AG04450 (cell line): ENCODE measurements around the gene ZSWIM1. TPM values are rescaled to one million over a fixed set of nuclear protein-coding genes. Genes with fewer than 3 reads are reported as not detected.

ENCODE experiments used
- CTCF ChIA-PET: fragments of 300-600, 350-600 bp; formaldehyde crosslinking; extraction: SDS; loops from one replicate; lab custom pipeline; 2022; ENCODE audit warnings: antibody characterized with exemption, inconsistent platforms; lab: Charles Lee
- POLR2A ChIA-PET: fragments of 350-600 bp; formaldehyde crosslinking; extraction: SDS; loops from one replicate; lab custom pipeline; 2021; ENCODE audit warnings: antibody characterized with exemption, inconsistent platforms; lab: Yijun Ruan, JAX
- DNase-seq: peaks from one replicate; pipeline ENCODE4 v3.0.0-alpha.2; 2011; ENCODE audit warnings: low read depth, low spot score
- H3K27ac ChIP-seq: one replicate; pipeline ENCODE4 v1.5.1; 2012; ENCODE audit warnings: low read depth, low read length, control low read depth
- H3K27me3 ChIP-seq: one replicate; pipeline ENCODE4 v1.6.0; 2012; ENCODE audit warnings: low read length; ENCODE audit not compliant: control insufficient read depth, insufficient read depth
- H3K4me3 ChIP-seq: 2 replicates; pipeline ENCODE4 v1.5.1; 2011; ENCODE audit warnings: mild to moderate bottlenecking, low read depth, low read length, control low read depth
- H3K9me3 ChIP-seq: 2 replicates; pipeline ENCODE4 v1.5.1; 2012; ENCODE audit warnings: low read length; ENCODE audit not compliant: control insufficient read depth, insufficient read depth
- polyA minus RNA-seq: library from RNA; depleted of rRNA, polyadenylated mRNA; stranded (reverse); fragments of >200 nt; gene quantifications from 2 replicates; pipeline ENCODE4 v1.2.3, GENCODE V29; 2011; rRNA and poly(A)+ RNA removed
- polyA plus RNA-seq: library from polyadenylated mRNA; depleted of rRNA; stranded (reverse); fragments of >200 nt; gene quantifications from 2 replicates; pipeline ENCODE4 v1.2.3, GENCODE V29; 2011; rRNA removed
- TF ChIP-seq, protein P1 (sequence below): IDR thresholded peaks from 2 replicates; pipeline ENCODE4 v1.5.1; 2011; ENCODE audit warnings: low read depth, low read length, control low read depth, inconsistent platforms

Gene ZSWIM1
- 5.3 and 6.5 TPM in 2 replicates for polyA plus RNA-seq
- polyA minus RNA-seq, result 22.4 and 29.9 TPM in 2 replicates

DNA sequence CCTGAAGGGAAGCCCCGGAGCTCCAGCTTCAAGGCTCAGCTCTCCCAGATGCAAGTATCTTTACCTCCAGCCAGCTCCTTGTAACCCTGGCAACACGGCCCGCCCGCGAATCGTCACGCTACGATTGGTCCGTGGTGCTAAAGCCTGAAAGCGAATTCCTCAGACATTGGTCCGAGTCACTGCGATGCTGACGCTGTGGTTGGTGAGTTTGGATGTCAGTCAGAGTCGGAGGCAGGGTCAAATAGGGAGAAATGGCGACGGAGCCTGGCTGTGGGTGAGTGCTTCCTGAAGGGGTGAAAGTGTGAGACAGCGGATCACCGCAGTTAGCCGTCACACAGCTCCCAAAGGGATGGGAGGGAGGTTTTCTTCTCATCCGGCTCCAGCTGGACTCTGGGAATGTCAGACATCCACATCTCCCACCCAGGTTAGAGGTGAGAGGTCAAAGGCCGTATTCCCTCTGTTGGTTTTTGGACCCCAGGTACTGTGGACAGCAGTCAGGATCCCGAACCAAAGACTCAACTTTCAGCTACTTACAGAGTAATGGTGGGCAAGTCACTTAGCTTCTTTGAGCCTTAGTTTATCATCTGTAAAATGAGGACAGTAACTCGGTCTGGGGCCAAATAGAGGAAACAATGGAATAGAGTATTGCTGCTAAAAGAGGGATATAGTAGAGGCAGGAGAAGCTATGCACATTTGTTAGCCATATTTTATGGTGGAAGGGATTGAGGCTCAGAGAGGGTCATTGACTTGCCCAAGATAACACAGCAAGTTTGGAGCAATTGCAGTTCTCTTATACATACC, at the start of gene ZSWIM1:
Gene ZSWIM1, plus strand, starts transcription at position 240 of the 801 bp plus-strand sequence. CDS start 1,366 bp downstream, outside the sequence.
- H3K27ac ChIP-seq, result peak within 1 kb of the TSS; percentile 21
- H3K9me3 ChIP-seq, result no peaks in the 10 kb centered on the region
- CTCF ChIA-PET, result interaction anchor here (0.7 to 2.5 kb wide), 5 partner anchors 9 to 89 kb away, joined by 3 to 19 read pairs (median 8); no protein-coding TSS in a partner anchor
- POLR2A ChIA-PET, result interaction anchor here (0.6 to 1.8 kb wide), 11 partner anchors 9 to 102 kb away, joined by 3 to 16 read pairs (median 3); partner anchors contain the start of genes ACOT8, CTSA, NEURL2 and UBE2C
- no peaks in the 10 kb centered on the region for H3K27me3 ChIP-seq
- H3K4me3 ChIP-seq, result peak within 1 kb of the TSS; percentile 96
- DNase-seq, result peak; percentile 98
- TF ChIP-seq, protein P1, sequence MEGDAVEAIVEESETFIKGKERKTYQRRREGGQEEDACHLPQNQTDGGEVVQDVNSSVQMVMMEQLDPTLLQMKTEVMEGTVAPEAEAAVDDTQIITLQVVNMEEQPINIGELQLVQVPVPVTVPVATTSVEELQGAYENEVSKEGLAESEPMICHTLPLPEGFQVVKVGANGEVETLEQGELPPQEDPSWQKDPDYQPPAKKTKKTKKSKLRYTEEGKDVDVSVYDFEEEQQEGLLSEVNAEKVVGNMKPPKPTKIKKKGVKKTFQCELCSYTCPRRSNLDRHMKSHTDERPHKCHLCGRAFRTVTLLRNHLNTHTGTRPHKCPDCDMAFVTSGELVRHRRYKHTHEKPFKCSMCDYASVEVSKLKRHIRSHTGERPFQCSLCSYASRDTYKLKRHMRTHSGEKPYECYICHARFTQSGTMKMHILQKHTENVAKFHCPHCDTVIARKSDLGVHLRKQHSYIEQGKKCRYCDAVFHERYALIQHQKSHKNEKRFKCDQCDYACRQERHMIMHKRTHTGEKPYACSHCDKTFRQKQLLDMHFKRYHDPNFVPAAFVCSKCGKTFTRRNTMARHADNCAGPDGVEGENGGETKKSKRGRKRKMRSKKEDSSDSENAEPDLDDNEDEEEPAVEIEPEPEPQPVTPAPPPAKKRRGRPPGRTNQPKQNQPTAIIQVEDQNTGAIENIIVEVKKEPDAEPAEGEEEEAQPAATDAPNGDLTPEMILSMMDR, result no peak

DNA sequence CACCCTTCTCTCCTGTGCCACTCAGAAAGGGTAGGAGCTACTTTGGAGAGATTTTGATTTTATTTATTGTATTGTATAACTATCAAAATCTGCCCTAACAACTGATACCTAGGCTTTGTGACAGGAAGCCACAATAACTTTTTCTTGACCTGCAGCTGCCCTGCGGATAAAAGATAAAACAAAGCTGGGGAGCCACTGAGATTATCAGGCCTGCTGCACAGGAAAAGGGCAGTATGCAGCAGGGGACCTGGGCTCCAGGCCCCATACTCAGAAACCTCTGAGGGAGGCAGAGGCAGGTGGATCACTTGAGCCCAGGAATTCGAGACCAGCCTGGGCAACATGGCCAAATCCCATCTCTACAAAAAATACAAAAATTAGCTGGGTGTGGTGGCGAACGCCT, 48.4 kb upstream of the ZSWIM1 start:
- DNase-seq, result no peak
- POLR2A ChIA-PET, result interaction anchor here (1.5 kb wide), 1 partner anchor 53 kb away, joined by 3 read pairs; no protein-coding TSS in a partner anchor
- Histone ChIP-seq H3K27me3 (no peaks in the 10 kb centered on the region), H3K27ac (no peak overlapping the region), H3K4me3 (no peak overlapping the region), H3K9me3 (no peaks in the 10 kb centered on the region; the same call in 1 of the 2 replicates)
- TF ChIP-seq, protein P1, result no peak
- CTCF ChIA-PET, result interaction anchor here (0.9 to 3.2 kb wide), 3 partner anchors 9 to 137 kb away, joined by 3 to 14 read pairs (median 3); no protein-coding TSS in a partner anchor

DNA sequence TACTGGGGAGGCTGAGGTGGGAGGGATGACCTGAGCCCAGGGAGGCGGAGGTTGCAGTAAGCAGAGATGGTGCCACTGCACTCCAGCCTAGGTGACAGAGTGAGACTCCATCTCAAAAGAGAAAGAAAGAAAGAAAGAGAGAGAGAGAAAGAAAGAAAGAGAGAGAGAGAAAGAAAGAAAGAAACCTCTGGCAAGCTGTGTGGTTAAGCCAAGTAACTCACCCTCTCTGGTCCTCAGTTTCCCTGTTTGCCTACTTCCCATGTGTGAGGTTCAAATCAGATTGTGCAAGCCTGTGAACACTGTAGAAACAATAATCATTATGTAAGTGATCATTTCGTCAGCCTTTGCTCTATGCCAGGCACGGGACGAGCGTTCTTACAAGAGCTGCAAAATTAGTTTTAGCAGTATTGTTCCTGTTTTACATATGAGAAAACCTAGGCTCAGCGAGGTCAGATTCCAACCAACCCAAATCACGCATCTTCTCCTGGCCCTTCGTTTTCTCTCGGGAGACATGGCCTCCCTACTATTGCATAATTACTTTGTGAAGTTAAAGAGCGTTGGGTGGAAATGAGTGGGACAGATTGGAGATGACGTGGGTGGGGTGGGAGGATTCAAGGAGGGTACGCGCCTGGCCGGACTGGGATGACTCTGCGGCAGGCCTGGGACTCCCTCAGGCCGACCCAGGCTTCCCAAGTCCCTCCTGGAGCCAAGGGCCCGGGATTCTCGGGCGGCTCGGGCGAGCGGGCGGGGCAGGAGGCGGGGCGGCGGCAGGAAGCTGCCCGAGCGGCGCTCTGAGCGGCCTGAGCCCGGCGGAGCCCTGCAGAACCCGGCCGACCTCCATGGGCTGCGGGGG, 47.8 kb upstream of the ZSWIM1 start, which contains the start of gene SNX21:
Gene SNX21, plus strand, starts transcription at position 770 of the 853 bp plus-strand sequence. CDS start 121 bp downstream, outside the sequence.
- CTCF ChIA-PET, result interaction anchor here (0.9 to 3.2 kb wide), 4 partner anchors 9 to 136 kb away, joined by 3 to 14 read pairs (median 3); no protein-coding TSS in a partner anchor
- Histone ChIP-seq H3K4me3 (peak within 1 kb of the TSS; percentile 83), H3K27me3 (no peaks in the 10 kb centered on the region), H3K9me3 (no peaks in the 10 kb centered on the region; the same call in 1 of the 2 replicates), H3K27ac (peak within 1 kb of the TSS; percentile 88)
- DNase-seq, result peak; percentile 83
- TF ChIP-seq, protein P1, result no peak
- POLR2A ChIA-PET, result interaction anchor here (0.9 to 1.5 kb wide), 6 partner anchors 11 to 102 kb away, joined by 3 to 6 read pairs (median 4); no protein-coding TSS in a partner anchor

DNA sequence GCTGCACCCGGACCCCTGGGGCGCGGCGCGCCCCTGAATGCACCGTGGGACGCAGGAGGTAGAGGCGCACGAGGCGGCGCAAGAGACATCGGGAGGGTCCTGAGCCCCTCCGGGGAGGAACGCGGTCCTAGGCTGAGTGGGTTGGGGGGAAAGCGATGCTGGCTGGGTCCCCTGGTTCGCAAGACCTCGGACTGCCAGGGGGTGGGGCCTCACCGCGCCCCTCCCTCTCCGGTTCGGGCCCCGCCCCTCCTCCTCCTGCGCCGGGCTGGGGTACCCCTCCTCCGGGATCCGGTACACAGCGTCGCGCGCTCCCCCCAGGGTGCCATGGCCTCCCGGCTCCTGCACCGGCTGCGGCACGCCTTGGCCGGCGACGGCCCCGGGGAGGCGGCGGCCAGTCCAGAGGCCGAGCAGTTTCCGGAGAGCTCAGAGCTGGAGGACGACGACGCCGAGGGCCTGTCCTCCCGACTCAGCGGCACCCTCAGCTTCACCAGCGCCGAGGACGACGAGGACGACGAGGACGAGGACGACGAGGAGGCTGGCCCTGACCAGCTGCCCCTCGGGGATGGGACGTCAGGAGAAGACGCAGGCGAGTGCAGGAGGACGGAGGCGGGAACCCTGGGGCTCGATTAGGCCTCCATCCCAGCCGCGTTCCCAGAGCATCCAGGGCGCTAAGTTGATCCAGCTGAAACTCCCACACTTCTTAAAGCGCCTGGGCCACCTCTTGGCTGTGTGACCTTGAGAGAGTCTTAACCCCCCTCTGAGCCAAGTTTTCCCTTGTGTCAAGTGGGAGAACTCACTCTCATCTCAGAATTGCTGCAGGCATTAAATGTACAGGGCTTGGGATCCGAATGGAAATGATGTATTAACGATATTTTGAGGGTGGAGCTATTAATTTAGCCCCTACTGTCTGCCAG, 46.9 kb upstream of the ZSWIM1 start:
- DNase-seq, result no peak
- peak overlapping the region; percentile 83 for H3K4me3 ChIP-seq
- ChIA-PET POLR2A (interaction anchor here (0.9 to 1.5 kb wide), 6 partner anchors 12 to 101 kb away, joined by 3 to 6 read pairs (median 4); no protein-coding TSS in a partner anchor), CTCF (interaction anchor here (0.9 to 3.2 kb wide), 3 partner anchors 10 to 63 kb away, joined by 3 to 14 read pairs (median 3); no protein-coding TSS in a partner anchor)
- TF ChIP-seq, protein P1, result no peak
- no peaks in the 10 kb centered on the region; the same call in 1 of the 2 replicates for H3K9me3 ChIP-seq
- no peaks in the 10 kb centered on the region for H3K27me3 ChIP-seq
- peak overlapping the region; percentile 81 for H3K27ac ChIP-seq
